ENCODE data around the gene ATAT1.

DNA sequence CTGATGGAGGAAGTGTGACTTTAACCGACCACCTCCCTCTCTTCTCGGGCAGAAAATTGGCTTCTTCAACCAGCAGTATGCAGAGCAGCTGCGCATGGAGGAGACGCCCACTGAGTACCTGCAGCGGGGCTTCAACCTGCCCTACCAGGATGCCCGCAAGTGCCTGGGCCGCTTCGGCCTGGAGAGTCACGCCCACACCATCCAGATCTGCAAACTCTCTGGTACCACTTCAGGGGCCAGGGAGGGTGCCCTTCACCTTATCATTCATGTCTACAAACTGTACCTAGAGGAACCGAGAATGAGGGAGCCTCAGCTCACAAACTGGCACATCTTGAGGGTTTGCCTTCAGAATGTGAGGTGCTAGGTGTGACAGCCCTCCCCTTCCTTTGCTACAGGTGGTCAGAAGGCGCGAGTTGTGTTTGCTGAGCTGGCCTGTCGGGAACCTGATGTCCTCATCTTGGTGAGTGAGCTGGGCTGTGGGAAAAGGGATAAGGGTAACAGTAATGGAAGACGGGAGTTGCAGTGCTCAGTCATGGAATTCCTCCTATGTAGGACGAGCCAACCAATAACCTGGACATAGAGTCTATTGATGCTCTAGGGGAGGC lies 36.8 kb upstream of the ATAT1 start:
- no peak for TF ChIP-seq MXD4 (CRISPR knock-in tag; IDR thresholded peaks at IDR 0.05; ENCODE audit: borderline replicate concordance)
- TF ChIP-seq, protein P1, sequence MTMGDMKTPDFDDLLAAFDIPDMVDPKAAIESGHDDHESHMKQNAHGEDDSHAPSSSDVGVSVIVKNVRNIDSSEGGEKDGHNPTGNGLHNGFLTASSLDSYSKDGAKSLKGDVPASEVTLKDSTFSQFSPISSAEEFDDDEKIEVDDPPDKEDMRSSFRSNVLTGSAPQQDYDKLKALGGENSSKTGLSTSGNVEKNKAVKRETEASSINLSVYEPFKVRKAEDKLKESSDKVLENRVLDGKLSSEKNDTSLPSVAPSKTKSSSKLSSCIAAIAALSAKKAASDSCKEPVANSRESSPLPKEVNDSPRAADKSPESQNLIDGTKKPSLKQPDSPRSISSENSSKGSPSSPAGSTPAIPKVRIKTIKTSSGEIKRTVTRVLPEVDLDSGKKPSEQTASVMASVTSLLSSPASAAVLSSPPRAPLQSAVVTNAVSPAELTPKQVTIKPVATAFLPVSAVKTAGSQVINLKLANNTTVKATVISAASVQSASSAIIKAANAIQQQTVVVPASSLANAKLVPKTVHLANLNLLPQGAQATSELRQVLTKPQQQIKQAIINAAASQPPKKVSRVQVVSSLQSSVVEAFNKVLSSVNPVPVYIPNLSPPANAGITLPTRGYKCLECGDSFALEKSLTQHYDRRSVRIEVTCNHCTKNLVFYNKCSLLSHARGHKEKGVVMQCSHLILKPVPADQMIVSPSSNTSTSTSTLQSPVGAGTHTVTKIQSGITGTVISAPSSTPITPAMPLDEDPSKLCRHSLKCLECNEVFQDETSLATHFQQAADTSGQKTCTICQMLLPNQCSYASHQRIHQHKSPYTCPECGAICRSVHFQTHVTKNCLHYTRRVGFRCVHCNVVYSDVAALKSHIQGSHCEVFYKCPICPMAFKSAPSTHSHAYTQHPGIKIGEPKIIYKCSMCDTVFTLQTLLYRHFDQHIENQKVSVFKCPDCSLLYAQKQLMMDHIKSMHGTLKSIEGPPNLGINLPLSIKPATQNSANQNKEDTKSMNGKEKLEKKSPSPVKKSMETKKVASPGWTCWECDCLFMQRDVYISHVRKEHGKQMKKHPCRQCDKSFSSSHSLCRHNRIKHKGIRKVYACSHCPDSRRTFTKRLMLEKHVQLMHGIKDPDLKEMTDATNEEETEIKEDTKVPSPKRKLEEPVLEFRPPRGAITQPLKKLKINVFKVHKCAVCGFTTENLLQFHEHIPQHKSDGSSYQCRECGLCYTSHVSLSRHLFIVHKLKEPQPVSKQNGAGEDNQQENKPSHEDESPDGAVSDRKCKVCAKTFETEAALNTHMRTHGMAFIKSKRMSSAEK (CRISPR knock-in tag; IDR thresholded peaks at IDR 0.05; ENCODE audit: borderline replicate concordance): no peak

Data from WTC11 (cell line).